Posterior cingulate gyrus (tissue), 11 donors: ENCODE data around the gene ZBTB7C.
A peak's percentile ranks its signal among the peaks of the same experiment; 100 is the strongest.

Experiments used
- DNase-seq, 10 donors: peaks; one replicate each; pipeline versions ENCODE4 v3.0.0 to v3.0.0-alpha.2; 2020 to 2021; ENCODE audit warnings: mixed read lengths in 3 of 10
- intact Hi-C: fragments of 100-400 bp; cut with DNase I; formaldehyde crosslinking; loops from one replicate; pipeline ENCODE4 v1.15.1; 2023

The ZBTB7C gene

GRCh38 chr18:48333563-48333962 lies 75.6 kb downstream of the ZBTB7C start:
- no peak for DNase-seq
- intact Hi-C loops: loop anchor here (10.0 kb wide), 1 partner anchor 299 kb away; no protein-coding TSS in a partner anchor

DNA sequence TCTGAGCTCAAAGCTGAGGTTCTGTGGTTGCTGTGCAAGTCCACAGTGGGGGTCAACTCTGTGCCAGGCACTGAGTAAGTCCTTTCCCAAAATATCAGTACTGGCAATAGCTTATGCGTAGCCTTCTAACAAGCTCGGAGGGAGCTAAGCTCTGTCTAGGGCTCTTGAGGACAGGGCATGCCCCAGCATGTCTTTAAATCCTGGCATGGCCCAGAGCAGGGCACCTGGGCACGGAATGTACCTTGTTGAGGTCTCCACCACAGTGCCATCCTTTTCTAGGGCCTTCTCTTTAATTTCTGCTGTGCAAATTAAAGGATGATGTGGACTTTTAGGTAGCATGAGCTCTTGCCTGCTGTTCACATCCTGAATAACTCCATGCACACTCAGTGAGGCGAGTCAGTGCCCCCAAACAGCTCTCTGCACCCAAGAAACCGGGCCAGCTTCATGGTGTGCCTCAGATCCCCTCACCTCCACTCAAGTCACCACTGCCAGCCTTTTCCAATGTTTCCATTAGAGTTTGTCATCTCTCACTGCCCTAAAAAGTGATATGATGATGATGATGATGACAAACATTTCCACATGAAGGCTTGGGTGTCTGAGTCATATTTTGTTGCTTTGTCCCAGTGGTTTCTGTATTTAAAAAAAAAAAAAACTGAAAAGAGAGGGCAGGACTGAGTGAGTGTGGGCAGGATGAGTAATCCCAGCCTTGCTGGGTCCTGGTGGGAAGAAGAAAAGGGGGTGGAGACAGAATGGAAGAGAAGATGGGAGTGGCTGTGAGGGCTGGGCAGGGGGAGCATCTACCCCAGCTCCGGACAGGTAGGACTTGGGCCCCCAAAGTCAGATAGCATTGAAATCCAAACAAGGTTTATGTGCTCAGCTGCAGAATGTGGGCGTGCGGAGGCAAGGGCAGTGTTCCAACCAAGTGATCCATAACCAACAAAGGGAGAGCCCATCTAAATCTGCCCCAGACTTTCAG lies 78.9 kb downstream of the ZBTB7C start:
- peak in 1 of 10 donors; percentile 6 for DNase-seq
- intact Hi-C loops: loop anchor here (10.0 kb wide), 1 partner anchor 296 kb away; no protein-coding TSS in a partner anchor

GRCh38 chr18:48328473-48329210 lies 80.5 kb downstream of the ZBTB7C start:
- DNase-seq: no peak
- intact Hi-C loops: no loop called here

DNA sequence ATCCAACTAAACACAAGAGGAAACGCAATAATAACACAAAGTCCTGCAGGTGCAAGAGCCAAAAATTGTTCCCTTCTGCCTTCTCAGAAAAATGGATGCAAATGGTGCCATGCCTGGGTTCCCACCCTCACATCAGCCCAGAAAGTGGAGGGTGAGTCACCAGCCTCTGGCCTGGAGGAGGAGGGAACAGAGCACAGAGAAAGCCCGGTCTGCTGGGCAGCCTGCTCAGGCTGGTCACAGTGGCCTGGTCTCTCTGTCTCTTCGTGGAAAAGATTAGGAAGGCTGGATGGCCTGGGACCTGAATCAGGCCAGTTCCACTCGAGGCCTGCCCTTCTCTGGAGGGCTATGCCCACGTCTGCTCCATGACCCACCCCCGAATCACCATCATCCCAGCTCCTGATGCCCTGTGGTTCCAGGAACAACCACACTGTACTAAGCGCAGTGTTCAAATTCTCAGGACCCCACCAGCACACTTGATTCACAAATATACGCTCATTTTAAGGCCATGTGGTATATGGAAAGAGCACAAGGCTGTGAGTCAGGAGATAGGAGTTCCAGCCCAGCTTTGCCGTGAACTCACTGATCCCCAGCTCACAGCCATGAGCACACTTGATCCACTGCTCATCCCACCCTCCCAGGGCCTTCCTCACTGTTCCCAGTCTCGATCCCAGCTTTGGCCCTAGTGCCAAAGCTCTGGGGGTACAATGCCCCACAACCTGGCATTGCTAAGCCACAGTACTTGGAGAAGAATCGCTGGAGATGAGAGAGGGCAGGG lies 82.1 kb downstream of the ZBTB7C start:
- intact Hi-C loops: no loop called here
- peak in 2 of 10 donors; percentile 67 to 78 for DNase-seq

DNA sequence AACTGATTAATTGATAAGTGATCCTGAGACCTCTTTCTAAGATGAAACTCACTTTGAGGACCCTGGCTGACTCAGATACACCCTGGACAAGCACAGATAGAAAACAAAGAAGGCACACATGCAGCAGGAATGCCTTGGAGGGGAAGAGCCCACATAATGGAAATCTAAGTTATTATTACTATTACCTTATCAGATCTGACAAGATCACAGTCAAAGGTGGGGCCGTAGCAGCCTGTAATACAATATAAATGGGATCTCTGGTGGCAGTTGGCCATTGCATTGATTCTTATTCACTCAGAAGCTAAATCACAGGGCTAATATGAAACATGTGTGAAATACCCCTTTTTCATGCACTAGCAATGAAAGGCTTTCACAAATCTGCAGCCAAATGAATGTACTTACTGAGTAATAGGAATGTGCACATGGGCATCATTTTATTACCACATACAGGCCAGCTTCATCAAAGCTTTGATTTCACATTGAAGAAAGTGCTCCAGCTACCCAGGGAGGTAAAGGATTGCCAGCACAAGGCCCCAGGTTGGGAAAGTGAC lies 84.0 kb downstream of the ZBTB7C start:
- intact Hi-C loops: no loop called here
- peak in 1 of 10 donors; percentile 2 for DNase-seq

DNA sequence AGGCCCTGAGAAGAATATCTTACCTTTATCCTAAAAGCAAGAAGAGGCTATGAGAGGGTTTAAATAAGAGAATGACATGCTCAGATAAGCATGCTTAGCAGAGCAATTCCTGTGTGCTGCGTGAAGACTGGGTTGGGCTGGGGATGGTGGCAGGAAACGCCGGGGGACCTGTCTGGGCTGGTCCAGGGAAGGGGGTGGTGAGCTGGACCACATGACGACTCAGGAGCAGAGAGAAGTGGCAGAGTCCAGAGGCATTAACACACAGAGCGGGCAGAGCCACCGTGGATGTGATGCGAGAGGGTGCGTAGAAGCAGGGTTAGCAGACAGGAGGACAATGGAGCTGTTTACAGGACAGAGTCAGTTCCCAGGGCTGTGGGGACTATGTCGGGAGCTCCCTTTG lies 84.5 kb downstream of the ZBTB7C start:
- intact Hi-C loops: no loop called here
- peak in 2 of 10 donors; percentile 8 to 66 for DNase-seq

DNA sequence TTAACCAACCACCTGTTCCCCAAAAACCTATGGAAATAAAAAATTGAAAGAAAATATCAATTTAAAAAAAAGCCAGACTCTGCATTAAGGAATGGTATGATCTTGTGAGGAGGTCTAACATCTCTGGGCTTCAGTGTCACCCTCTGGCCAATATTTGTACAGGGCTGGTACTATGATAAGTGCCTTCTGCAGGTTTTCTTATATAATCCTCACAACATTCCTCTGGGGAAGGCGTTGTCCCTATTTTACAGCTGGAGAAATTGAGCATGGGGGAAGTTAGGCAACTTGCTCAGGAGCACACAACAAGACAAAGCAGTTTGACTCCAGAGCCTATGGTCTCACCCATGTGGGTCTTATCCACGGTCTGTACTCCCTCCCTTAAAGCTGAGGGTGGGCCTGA lies 86.0 kb downstream of the ZBTB7C start:
- DNase-seq: peak in 1 of 10 donors; percentile 7

DNA sequence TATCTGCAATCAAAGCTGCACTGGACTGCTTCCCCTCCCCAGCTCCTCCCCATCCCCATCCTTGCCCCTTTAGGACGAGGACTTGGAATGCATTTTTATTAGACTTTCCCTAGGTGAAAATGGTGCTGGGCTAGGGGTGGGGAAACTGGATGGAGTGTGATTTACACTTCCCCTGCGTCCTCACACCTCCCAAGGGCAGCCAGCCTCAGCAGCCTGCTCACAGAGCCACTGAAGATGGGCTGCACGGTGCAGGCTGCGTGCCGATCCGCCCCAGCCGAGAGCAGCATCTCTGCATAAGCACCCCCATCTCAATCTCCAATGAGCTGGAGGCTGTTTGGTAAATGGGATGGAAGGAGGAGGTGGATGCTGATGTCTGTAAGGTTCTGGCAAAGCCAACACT lies 87.6 kb downstream of the ZBTB7C start:
- intact Hi-C loops: no loop called here
- peak in 1 of 10 donors; percentile 73 for DNase-seq

More for the DNA sequence above, 86.0 kb downstream of the ZBTB7C start:
- intact Hi-C loops: no loop called here

DNA sequence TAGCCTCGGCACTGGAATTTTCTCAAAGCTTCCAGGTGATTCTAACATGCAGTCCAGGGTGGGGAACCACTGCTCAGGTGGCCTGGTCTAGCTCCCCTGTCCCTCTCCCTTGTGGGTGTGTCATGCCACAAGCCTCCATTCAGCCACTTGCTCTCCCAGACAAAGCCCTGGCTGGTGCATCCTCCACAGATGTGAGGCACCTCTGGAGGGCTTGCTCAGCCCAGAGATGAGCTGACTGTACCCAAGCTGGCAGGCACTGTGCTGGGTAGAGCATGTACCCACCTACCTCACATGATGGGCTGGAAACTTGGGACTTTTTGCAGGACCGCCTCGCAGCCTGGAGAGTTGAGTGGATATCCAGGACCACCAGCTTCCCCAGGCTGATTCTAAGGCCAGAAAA lies 88.1 kb downstream of the ZBTB7C start:
- intact Hi-C loops: no loop called here
- DNase-seq: peak in 2 of 10 donors; percentile 52 to 55

- intact Hi-C loops: no loop called here
- DNase-seq: peak in 2 of 10 donors; percentile 50 to 69
Measured at GRCh38 chr18:48320639-48320945, 88.6 kb downstream of the ZBTB7C start.

- intact Hi-C loops: no loop called here
- DNase-seq: peak in 2 of 10 donors; percentile 60 to 61
Measured at GRCh38 chr18:48319801-48320638, 89.2 kb downstream of the ZBTB7C start.

- peak in 2 of 10 donors; percentile 74 to 76 for DNase-seq
- intact Hi-C loops: no loop called here
Measured at GRCh38 chr18:48318436-48318835, 90.7 kb downstream of the ZBTB7C start.

DNA sequence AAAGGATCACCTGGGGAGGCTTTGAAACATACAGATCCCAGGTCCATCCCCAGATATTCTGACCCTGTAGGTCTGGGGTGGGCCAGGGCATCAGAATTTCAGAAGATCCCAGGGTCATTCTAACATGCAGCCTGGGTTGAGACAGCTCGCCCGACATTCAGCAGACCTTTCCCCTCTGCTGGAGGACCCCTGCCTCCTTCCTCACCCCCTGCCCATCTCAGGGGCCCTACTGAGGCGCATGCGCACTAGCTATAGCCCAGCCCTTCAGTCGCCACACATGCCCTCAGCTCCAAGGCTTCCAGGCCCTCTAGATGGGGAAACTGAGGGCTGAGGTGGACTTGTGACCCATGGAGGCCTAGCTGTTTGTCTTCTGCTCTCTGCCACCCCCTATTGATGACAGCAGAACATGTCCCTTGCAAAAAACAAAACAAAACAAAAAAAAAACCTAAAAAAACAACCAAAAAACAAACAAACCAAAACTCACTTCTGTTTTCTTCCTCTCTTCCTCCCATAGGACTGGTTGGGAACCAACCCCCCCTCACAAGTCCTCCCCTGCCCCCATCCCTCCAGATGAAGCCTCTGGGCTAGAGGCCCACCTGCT lies 91.3 kb downstream of the ZBTB7C start:
- intact Hi-C loops: no loop called here

DNA sequence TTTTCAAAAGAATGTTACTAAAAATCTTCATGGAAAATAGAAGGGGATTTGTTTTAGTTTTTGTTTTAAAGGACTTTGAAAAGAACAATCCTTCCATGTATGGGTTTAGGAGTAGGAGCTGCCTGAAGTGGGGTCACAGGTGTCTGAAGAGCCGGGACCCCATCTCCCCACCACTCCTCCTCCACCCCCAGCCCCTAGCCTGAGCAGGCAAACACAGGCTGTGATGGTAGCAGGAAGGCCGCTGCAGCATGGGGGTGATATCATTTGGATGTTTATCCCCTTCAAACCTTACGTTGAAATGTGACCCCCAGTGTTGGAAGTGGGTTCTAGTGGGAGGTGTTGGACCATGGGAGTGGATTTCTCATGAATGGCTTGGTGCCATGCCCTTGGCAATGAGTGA lies 93.0 kb downstream of the ZBTB7C start:
- intact Hi-C loops: no loop called here
- DNase-seq: peak in 2 of 10 donors; percentile 39 to 51

More for the DNA sequence above, 91.3 kb downstream of the ZBTB7C start:
- peak in 2 of 10 donors; percentile 12 to 67 for DNase-seq

GRCh38 chr18:48314690-48315089 lies 94.5 kb downstream of the ZBTB7C start:
- peak in 1 of 10 donors; percentile 49 for DNase-seq
- intact Hi-C loops: no loop called here

DNA sequence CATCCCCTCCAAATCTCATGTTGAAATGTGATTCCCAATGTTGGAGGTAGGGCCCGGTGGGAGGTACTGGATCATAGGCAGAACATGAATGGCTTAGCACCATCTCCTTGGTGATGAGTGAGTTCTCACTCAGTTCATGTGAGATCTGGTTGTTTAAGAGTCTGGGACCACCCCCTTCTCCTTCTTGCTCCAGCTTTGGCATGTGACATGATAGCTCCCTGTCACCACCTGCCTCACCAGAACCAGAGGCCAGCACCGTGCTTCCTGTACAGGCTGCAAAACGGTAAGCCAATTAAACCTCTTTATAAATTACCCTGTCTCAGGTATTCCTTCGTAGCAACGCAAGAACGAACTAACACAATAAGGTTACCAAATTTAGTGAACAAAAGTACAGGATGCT lies 95.4 kb downstream of the ZBTB7C start:
- intact Hi-C loops: no loop called here
- peak in 2 of 10 donors; percentile 6 to 15 for DNase-seq

- peak in 2 of 10 donors; percentile 25 to 63 for DNase-seq
- intact Hi-C loops: no loop called here
Measured at GRCh38 chr18:48312066-48312465, 97.1 kb downstream of the ZBTB7C start.

GRCh38 chr18:48310999-48311398 lies 98.2 kb downstream of the ZBTB7C start:
- intact Hi-C loops: no loop called here
- DNase-seq: peak in 2 of 10 donors; percentile 25 to 59

DNA sequence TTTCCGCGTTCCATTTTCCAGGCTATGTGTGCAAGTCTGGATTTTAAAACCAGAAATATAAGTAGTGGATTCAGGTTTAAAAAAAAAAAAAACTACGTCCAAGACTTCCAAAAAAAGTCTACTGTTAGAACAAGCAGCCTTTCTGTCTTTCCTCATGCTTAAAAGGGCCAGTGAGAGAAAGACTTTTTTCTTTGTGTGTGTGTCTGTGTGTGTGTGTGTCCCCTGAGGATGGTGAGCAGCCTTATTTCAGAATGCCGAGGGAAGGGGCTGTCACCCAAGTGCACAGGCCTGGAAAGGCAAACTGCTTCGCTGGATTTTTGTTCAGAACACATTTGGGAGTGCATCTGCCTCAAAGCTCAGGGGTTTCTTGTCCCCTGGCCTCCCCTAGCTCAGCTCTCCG lies 98.8 kb downstream of the ZBTB7C start:
- DNase-seq: peak in 1 of 10 donors; percentile 45
- intact Hi-C loops: no loop called here
